ENCODE results near the gene LUZP2.

DNA sequence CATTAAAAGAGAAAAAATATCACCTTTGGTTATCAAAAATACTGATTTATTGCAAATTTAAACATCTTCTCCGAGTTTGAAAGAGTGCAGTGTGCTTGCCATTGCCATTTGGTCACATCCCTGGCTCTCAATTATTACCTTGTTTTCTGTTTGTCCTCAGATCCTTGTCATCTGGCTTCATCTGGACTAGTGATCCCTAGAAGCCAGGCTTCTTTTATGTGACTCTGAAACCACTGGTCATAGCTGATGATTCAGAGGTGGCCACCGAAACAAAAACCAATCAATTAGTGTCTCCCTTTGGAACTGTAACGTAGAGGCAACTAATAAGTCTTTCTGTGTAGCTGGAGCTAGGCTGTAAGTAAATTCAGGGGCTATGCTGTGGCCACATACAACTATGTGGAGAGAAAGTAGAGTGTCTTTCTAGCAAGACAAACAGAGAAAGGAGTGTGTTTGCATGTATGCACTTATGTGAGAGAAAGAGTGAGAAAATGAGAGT lies 237.9 kb downstream of the LUZP2 start:
- TF ChIP-seq ZNF274 (IDR thresholded peaks at IDR 0.05; ENCODE audit: low read depth, low read length), result no peak
- TF ChIP-seq YY1 (IDR thresholded peaks at IDR 0.05; ENCODE audit: insufficient read depth, insufficient read length), result no peak
